Esophagus squamous epithelium (tissue), 5 donors: ENCODE measurements around the gene SMIM35. TPM values are rescaled to one million over a fixed set of nuclear protein-coding genes. Genes with fewer than 3 reads are reported as not detected.
"Not testable (repeated sequence)": the region's sequence is repeated elsewhere in the genome, so short reads cannot be mapped to it uniquely, and the experiment has no call there.

ENCODE experiments used
- DNase-seq: peaks from one replicate; lab custom pipeline; 2025; lab: John Stamatoyannopoulos, UW
- H3K27ac ChIP-seq, 4 donors: fragments of 200-600 bp; sonication (generic); one replicate each; pipeline ENCODE4 v1.5.1; 2016 to 2019; ENCODE audit warnings: mild to moderate bottlenecking in 1 of 4
- H3K27me3 ChIP-seq, 4 donors: fragments of 200-600 bp; sonication (generic); 1 replicate in 3 of 4; 2 replicates in 1 of 4; pipeline versions ENCODE4 v1.5.1 to v1.6.0; 2017 to 2021; ENCODE audit warnings: antibody characterized with exemption in 1 of 4
- H3K36me3 ChIP-seq, 3 donors: fragments of 200-600 bp; sonication (generic); one replicate each; pipeline ENCODE4 v1.5.1; 2016 to 2019
- H3K4me1 ChIP-seq, 3 donors: fragments of 200-600 bp; sonication (generic); one replicate each; pipeline ENCODE4 v1.5.1; 2017 to 2019
- H3K4me3 ChIP-seq, 4 donors: fragments of 200-600 bp; sonication (generic); 1 replicate in 3 of 4; 2 replicates in 1 of 4; pipeline ENCODE4 v1.5.1; 2016 to 2019; ENCODE audit warnings: mild to moderate bottlenecking in 2 of 4, moderate library complexity in 1 of 4
- H3K9me3 ChIP-seq, 3 donors: fragments of 200-600 bp; sonication (generic); one replicate each; pipeline ENCODE4 v1.5.1; 2016 to 2019
- POLR2A ChIP-seq, 4 donors: fragments of 450-650 bp; IDR thresholded peaks; one replicate each; pipeline ENCODE4 v1.6.1; 2017; ENCODE audit warnings: antibody characterized with exemption in 4 of 4, mild to moderate bottlenecking in 4 of 4, moderate library complexity in 3 of 4
- WGBS, 2 donors: methylation state at CpG; one replicate each; pipeline ENCODE4 v1.1.5; 2018; 5-methylcytosine and 5-hydroxymethylcytosine counted together
- intact Hi-C: fragments of 100-400 bp; cut with DNase I; formaldehyde crosslinking; loops from one replicate; pipeline ENCODE4 v1.15.0; 2022
- total RNA-seq, 4 donors: library from RNA; depleted of rRNA; stranded (reverse); fragments of >200 nt; gene quantifications; one replicate each; pipeline ENCODE4 v1.1.0, GENCODE V29; 2016
- TF ChIP-seq, protein P1 (sequence below), 6 experiments: fragments of 450-650 bp in 4 of 6; fragments of 200-600 bp in 2 of 6; sonication (generic) in 2 of 6; IDR thresholded peaks; one replicate each; pipeline ENCODE4 v1.5.1; 2016 to 2019; ENCODE audit warnings: antibody characterized with exemption in 6 of 6, mild to moderate bottlenecking in 4 of 6, moderate library complexity in 4 of 6
- donor health status: DM: yes; HTN: yes; CAD: no.

Gene SMIM35
- total RNA-seq, 4 donors from 2014 or later: not detected

DNA sequence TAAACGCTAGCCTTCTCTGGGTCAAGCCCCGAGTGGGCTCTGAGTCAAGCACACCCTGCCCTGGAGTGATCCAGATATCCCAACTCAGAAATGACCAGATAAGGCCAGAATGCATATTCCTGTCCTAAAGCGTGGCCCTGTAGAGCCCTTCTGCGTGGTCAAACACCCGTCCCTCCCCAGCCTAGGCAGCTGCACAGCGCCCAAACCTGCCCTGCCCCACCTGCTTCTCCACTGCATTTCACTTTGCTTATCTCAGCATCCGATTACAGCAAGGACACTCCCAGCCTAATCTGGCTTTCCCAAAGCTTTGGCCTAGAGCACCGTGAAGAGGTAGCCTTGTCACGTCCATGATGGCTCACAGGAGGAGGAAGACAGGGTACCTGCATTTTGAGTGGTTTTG is 21.8 kb downstream of the SMIM35 start:
- H3K4me1 ChIP-seq: peaks cover 0 to 21% (median 0%) of the 10 kb centered on the region in 3 donors
- H3K27me3 ChIP-seq: peaks cover 0 to 4% (median 0%) of the 10 kb centered on the region in 4 donors
- DNase-seq: no peak
- H3K27ac ChIP-seq: no peak overlapping the region
- no peak overlapping the region for H3K4me3 ChIP-seq
- TF ChIP-seq POLR2A (IDR thresholded peaks at IDR 0.05): no peak
- TF ChIP-seq, protein P1, sequence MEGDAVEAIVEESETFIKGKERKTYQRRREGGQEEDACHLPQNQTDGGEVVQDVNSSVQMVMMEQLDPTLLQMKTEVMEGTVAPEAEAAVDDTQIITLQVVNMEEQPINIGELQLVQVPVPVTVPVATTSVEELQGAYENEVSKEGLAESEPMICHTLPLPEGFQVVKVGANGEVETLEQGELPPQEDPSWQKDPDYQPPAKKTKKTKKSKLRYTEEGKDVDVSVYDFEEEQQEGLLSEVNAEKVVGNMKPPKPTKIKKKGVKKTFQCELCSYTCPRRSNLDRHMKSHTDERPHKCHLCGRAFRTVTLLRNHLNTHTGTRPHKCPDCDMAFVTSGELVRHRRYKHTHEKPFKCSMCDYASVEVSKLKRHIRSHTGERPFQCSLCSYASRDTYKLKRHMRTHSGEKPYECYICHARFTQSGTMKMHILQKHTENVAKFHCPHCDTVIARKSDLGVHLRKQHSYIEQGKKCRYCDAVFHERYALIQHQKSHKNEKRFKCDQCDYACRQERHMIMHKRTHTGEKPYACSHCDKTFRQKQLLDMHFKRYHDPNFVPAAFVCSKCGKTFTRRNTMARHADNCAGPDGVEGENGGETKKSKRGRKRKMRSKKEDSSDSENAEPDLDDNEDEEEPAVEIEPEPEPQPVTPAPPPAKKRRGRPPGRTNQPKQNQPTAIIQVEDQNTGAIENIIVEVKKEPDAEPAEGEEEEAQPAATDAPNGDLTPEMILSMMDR (IDR thresholded peaks at IDR 0.05): no peak
- no peaks in the 10 kb centered on the region for H3K9me3 ChIP-seq
- H3K36me3 ChIP-seq: no peaks in the 10 kb centered on the region
- 45 to 49% methylated on average over 3 to 7 of the region's 9 CpGs for WGBS, 2 donors
- intact Hi-C loops: no loop called here

DNA sequence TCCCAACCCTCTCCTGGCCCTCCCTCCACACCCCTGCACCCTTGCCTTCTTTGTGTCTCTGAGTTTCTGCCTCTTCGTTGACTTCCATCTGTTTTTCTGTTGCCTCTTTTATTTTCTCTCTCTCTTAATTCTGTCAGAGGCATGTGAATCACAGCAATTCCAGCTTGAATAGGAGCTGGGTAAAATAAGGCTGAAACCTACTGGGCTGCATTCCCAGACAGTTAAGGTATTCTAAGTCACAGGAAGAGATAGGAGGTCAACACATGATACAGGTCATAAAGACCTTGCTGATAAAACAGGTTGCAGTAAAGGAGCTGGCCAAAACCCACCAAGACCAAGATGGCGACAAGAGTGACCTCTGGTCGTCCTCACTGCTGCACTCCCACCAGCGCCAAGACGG is 24.1 kb downstream of the SMIM35 start:
- WGBS, 2 donors: 92 to 93% methylated on average over 5 of the region's 5 CpGs
- DNase-seq, H3K9me3 ChIP-seq, H3K4me3 ChIP-seq, intact Hi-C loops, H3K27ac ChIP-seq, H3K36me3 ChIP-seq: not testable (repeated sequence)
- Histone ChIP-seq H3K4me1 (peaks cover 0 to 21% (median 0%) of the 10 kb centered on the region in 3 donors), H3K27me3 (peaks cover 0 to 15% (median 0%) of the 10 kb centered on the region in 4 donors)

DNA sequence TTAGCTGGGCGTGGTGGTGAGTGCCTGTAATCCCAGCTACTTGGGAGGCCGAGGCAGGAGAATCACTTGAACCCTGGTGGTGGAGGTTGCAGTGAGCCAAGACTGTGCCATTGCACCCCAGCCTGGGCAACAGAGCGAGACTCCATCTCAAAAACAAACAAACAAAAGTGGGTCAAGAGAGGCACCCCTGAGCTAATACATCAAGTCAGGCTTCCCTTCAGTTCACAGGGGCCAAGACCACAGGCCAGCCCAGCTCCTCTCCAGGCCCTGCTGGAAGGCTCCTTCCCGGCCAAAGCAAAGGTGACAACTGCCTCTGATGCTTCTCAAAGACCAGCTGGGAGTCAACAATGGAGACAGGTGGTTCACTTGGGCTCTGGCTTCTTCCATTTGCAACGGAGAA is 24.6 kb downstream of the SMIM35 start:
- Histone ChIP-seq H3K27me3 (peaks cover 0 to 19% (median 0%) of the 10 kb centered on the region in 4 donors), H3K4me1 (peaks cover 0 to 21% (median 0%) of the 10 kb centered on the region in 3 donors)
- WGBS, 2 donors: 95 to 100% methylated on average over 3 to 5 of the region's 5 CpGs
- DNase-seq, H3K9me3 ChIP-seq, H3K4me3 ChIP-seq, H3K36me3 ChIP-seq, H3K27ac ChIP-seq, intact Hi-C loops: not testable (repeated sequence)

DNA sequence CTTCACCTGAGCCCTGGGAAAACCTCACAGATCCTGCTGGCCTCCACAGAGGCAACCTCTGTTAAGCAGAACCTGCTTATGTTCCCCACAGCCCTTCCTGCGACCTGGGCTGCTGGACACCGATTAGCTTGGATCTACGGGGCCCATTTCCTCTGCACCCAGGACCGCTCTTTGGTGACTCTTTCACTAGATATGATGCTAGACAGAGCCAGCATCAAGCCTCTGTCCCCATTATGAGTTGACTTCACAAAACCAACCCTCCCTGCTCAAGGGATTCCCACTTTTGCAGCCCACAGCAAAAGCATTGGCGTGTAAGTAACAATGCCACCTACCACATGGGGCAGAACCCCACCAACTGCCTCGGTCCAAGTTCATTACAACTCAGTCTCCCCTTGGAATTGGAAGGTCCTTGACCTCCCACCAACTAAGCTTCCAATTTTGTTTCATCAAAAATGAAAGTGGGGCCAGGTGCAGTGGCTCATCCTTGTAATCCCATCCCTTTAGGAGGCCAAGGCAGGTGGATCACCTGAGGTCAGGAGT is 25.1 kb downstream of the SMIM35 start:
- intact Hi-C loops: no loop called here
- Histone ChIP-seq H3K36me3 (no peaks in the 10 kb centered on the region), H3K4me3 (no peak overlapping the region), H3K9me3 (no peaks in the 10 kb centered on the region), H3K4me1 (peaks cover 0 to 21% (median 0%) of the 10 kb centered on the region in 3 donors), H3K27me3 (peaks cover 0 to 16% (median 0%) of the 10 kb centered on the region in 4 donors), H3K27ac (no peak overlapping the region)
- no peak for DNase-seq
- no peak for TF ChIP-seq POLR2A (IDR thresholded peaks at IDR 0.05)
- TF ChIP-seq, protein P1 (IDR thresholded peaks at IDR 0.05): no peak
- 86 to 100% methylated on average over 3 to 5 of the region's 6 CpGs for WGBS, 2 donors

DNA sequence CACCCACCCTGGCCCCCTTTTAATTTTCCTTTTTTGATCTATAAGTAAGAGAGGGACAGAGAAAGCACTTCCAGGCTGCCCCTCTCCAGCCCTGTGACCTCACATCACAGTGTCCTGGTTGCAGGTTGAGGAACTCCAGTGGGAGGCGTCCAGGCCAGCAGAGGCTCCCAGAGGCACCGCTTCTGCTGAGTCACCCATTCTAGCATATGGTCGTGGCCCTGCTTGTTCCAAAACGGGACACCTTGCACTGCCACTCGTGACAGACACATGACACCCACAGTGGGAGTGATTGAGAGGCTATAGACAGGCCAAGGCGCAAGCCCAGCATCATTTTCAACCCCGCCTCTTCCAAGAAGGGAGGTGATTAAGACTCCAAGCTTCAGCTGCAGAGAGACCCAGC is 25.9 kb downstream of the SMIM35 start:
- peaks cover 0 to 21% (median 0%) of the 10 kb centered on the region in 3 donors for H3K4me1 ChIP-seq
- TF ChIP-seq, protein P1 (IDR thresholded peaks at IDR 0.05): no peak
- TF ChIP-seq POLR2A (IDR thresholded peaks at IDR 0.05): no peak
- no peak for DNase-seq
- no peaks in the 10 kb centered on the region for H3K9me3 ChIP-seq
- peaks cover 0 to 16% (median 0%) of the 10 kb centered on the region in 4 donors for H3K27me3 ChIP-seq
- intact Hi-C loops: no loop called here
- no peak overlapping the region for H3K27ac ChIP-seq
- WGBS, 2 donors: 58% methylated on average over 3 of the region's 7 CpGs; no CpG with 5 or more reads in 1 of the 2 donors
- H3K4me3 ChIP-seq: no peak overlapping the region
- H3K36me3 ChIP-seq: no peaks in the 10 kb centered on the region

DNA sequence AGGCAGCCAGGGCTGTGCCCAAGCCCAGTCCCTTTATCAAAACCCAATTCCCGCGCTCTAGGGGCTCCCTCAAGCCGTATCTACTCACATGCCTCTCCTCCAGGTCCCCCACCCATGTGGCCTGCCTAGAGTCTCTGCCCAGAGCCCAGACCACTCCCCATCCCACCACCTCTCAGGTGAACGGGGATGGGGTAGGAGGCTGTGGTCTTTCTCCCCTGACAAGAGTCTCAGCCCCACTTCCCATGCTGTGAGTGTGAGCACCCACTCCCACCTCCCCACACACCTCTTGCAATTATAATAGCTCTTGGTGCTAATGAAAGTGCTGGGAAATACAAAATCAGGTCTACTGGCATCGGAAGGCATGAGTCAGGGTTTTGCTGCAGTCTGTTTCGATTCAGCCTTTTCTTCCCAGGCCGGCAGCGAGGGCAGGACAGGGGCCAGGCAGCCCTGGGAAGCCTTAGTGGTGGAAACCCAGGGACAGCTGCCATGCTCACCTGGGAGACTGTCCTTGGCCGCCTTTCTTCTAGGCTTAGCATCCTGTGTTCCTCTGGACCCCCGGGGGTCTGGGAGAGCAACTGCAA is 26.6 kb downstream of the SMIM35 start:
- Histone ChIP-seq H3K36me3 (no peaks in the 10 kb centered on the region), H3K27me3 (peaks cover 0 to 16% (median 0%) of the 10 kb centered on the region in 4 donors), H3K9me3 (no peaks in the 10 kb centered on the region), H3K27ac (no peak overlapping the region), H3K4me1 (peaks cover 0 to 18% (median 0%) of the 10 kb centered on the region in 3 donors), H3K4me3 (no peak overlapping the region)
- intact Hi-C loops: no loop called here
- TF ChIP-seq, protein P1 (IDR thresholded peaks at IDR 0.05): no peak
- no peak for TF ChIP-seq POLR2A (IDR thresholded peaks at IDR 0.05)
- WGBS, 2 donors: 73% methylated on average over 9 of the region's 10 CpGs
- no peak for DNase-seq
